ENCODE measurements around the gene TPD52L1.

The TPD52L1 gene

GRCh38 chr6:125285936-125286335 lies 132.4 kb downstream of the TPD52L1 start:
- Histone ChIP-seq H3K9me3 (ENCODE audit: control insufficient read depth, insufficient read depth, low read length) (no peaks in the 10 kb centered on the region), H3K9ac (ENCODE audit: low read depth, low read length) (no peak overlapping the region), H3K4me3 (ENCODE audit: low read depth, low read length) (no peak overlapping the region), H3K27me3 (ENCODE audit: control insufficient read depth, insufficient read depth, low read length) (no peaks in the 10 kb centered on the region), H3K4me1 (ENCODE audit: control insufficient read depth, insufficient read depth, low read length) (no peaks in the 10 kb centered on the region), H3K36me3 (ENCODE audit: control insufficient read depth, insufficient read depth, low read length) (no peaks in the 10 kb centered on the region)

DNA sequence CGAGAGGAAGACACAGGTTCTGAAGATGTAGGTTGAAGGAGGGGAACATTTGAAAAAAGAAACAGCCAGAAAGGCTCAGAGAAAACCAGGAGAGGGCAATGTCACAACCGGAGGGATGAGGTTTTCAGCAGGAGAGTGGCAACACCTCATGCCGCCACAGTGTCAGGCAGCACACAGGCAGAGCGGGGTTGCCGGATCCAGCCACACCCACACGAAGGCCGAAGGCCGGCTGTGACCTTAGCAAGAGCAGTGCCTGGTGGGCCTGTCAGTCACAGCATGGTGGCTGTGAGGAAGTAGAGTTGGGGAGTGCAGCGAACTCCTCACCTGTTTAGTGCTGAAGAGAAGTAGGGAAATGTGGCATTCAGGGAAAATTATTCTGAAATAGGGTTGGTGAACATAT lies 134.1 kb downstream of the TPD52L1 start:
- Histone ChIP-seq H3K9me3 (ENCODE audit: control insufficient read depth, insufficient read depth, low read length) (no peaks in the 10 kb centered on the region), H3K9ac (ENCODE audit: low read depth, low read length) (no peak overlapping the region), H3K4me3 (ENCODE audit: low read depth, low read length) (no peak overlapping the region), H3K27me3 (ENCODE audit: control insufficient read depth, insufficient read depth, low read length) (no peaks in the 10 kb centered on the region), H3K36me3 (ENCODE audit: control insufficient read depth, insufficient read depth, low read length) (no peaks in the 10 kb centered on the region), H3K4me1 (ENCODE audit: control insufficient read depth, insufficient read depth, low read length) (no peaks in the 10 kb centered on the region)

DNA sequence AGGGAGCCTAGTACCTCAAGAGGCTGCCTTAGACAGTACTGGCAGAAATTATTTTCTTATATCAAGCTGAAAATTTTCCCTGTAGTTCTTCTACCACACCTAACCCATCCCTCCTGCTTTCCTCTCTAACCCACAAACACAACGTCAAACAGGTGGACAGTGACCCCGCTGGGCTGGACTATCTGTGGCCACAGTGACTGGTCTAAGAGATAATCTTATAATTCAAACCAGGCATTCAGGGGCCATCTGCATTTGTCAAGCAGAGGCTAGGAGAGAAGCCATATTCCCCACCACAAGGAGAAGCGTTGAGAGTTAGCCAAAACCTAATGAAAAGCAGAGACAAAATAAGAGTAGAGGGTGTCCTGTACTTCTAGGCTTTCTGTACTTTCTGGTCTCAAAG lies 140.0 kb downstream of the TPD52L1 start:
- H3K4me1 ChIP-seq (ENCODE audit: control insufficient read depth, insufficient read depth, low read length) = no peaks in the 10 kb centered on the region
- H3K4me3 ChIP-seq (ENCODE audit: low read depth, low read length) = no peak overlapping the region
- no peak overlapping the region for H3K9ac ChIP-seq (ENCODE audit: low read depth, low read length)
- H3K27me3 ChIP-seq (ENCODE audit: control insufficient read depth, insufficient read depth, low read length) = no peaks in the 10 kb centered on the region
- no peaks in the 10 kb centered on the region for H3K9me3 ChIP-seq (ENCODE audit: control insufficient read depth, insufficient read depth, low read length)
- H3K36me3 ChIP-seq (ENCODE audit: control insufficient read depth, insufficient read depth, low read length) = peaks cover 5% of the 10 kb centered on the region

- Histone ChIP-seq H3K27me3 (ENCODE audit: control insufficient read depth, insufficient read depth, low read length) (no peaks in the 10 kb centered on the region), H3K36me3 (ENCODE audit: control insufficient read depth, insufficient read depth, low read length) (peaks cover 5% of the 10 kb centered on the region), H3K9ac (ENCODE audit: low read depth, low read length) (no peak overlapping the region), H3K9me3 (ENCODE audit: control insufficient read depth, insufficient read depth, low read length) (no peaks in the 10 kb centered on the region), H3K4me3 (ENCODE audit: low read depth, low read length) (no peak overlapping the region), H3K4me1 (ENCODE audit: control insufficient read depth, insufficient read depth, low read length) (no peaks in the 10 kb centered on the region)
Observed at GRCh38 chr6:125294036-125294435, 140.5 kb downstream of the TPD52L1 start.

DNA sequence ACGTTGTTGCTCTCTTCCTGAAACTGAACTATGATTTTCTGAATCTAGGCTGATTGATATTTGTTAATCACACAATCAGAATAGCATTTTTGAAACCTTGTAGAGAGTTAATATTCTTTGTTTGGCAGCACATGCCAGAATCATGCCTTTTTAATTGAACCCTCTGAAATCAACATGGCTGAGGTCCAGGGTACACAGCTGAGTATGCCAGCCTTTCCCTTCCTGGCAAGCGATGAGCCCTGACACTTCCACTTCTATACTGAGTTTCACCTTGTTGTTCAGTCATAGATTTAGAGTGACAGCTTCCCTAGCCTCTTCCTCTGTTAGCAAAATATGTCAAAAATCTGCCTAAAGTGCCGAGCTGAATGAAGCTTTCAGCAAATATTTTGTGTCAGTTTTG lies 141.4 kb downstream of the TPD52L1 start:
- Histone ChIP-seq H3K4me3 (ENCODE audit: low read depth, low read length) (no peak overlapping the region), H3K9ac (ENCODE audit: low read depth, low read length) (no peak overlapping the region), H3K9me3 (ENCODE audit: control insufficient read depth, insufficient read depth, low read length) (no peaks in the 10 kb centered on the region), H3K4me1 (ENCODE audit: control insufficient read depth, insufficient read depth, low read length) (no peaks in the 10 kb centered on the region), H3K36me3 (ENCODE audit: control insufficient read depth, insufficient read depth, low read length) (peaks cover 5% of the 10 kb centered on the region), H3K27me3 (ENCODE audit: control insufficient read depth, insufficient read depth, low read length) (no peaks in the 10 kb centered on the region)

- Histone ChIP-seq H3K36me3 (ENCODE audit: control insufficient read depth, insufficient read depth, low read length) (peaks cover 5% of the 10 kb centered on the region), H3K4me3 (ENCODE audit: low read depth, low read length) (no peak overlapping the region), H3K9ac (ENCODE audit: low read depth, low read length) (no peak overlapping the region), H3K4me1 (ENCODE audit: control insufficient read depth, insufficient read depth, low read length) (no peaks in the 10 kb centered on the region), H3K27me3 (ENCODE audit: control insufficient read depth, insufficient read depth, low read length) (no peaks in the 10 kb centered on the region), H3K9me3 (ENCODE audit: control insufficient read depth, insufficient read depth, low read length) (no peaks in the 10 kb centered on the region)
Observed at GRCh38 chr6:125296471-125296870, 142.9 kb downstream of the TPD52L1 start.

DNA sequence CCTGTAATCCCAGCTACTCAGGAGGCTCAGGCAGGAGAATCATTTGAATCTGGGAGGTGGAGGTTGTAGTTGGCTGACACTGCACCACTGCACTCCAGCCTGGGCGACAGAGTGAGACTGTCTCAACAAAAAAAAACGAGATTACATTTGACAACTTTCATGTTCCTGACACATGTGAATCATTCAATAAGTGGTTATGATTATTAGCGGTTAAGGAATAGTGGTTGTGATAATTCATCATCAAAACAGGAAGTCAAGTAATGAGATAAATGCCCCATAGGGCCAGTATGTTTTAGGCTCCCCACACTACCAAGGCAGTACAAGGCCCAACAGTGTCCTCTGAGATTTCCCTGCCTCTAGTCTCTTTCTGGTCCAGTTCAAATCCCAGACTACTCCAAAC lies 145.7 kb downstream of the TPD52L1 start:
- H3K9ac ChIP-seq (ENCODE audit: low read depth, low read length) = no peak overlapping the region
- H3K36me3 ChIP-seq (ENCODE audit: control insufficient read depth, insufficient read depth, low read length) = peaks cover 5% of the 10 kb centered on the region
- no peaks in the 10 kb centered on the region for H3K27me3 ChIP-seq (ENCODE audit: control insufficient read depth, insufficient read depth, low read length)

DNA sequence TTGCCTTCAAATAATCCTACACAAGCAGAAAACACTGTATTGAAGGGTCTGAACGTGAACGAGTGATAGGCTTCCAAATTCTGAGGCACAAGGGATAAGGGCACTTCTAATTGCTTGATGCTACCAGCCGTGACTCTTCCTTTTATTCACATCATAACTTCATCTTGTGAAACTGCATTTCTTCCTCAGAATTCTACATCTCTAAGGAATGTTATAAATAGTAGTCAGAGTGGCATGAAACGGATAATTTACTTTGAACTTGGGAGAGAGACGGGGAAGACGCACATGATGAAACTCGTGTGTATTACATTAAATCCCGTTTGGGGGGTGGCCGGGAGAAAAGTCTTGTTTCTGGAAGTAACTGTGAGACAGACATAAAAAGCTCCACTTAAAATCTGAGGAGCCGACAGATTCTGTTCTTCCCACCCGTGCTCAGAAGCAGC lies 147.4 kb downstream of the TPD52L1 start:
- peak overlapping the region; percentile 73 for H3K4me3 ChIP-seq (ENCODE audit: low read depth, low read length)
- peaks cover 5% of the 10 kb centered on the region for H3K36me3 ChIP-seq (ENCODE audit: control insufficient read depth, insufficient read depth, low read length)
- peak overlapping the region; percentile 90 for H3K9ac ChIP-seq (ENCODE audit: low read depth, low read length)

More for the DNA sequence above, 145.7 kb downstream of the TPD52L1 start:
- Histone ChIP-seq H3K4me1 (ENCODE audit: control insufficient read depth, insufficient read depth, low read length) (no peaks in the 10 kb centered on the region), H3K4me3 (ENCODE audit: low read depth, low read length) (no peak overlapping the region), H3K9me3 (ENCODE audit: control insufficient read depth, insufficient read depth, low read length) (no peaks in the 10 kb centered on the region)

DNA sequence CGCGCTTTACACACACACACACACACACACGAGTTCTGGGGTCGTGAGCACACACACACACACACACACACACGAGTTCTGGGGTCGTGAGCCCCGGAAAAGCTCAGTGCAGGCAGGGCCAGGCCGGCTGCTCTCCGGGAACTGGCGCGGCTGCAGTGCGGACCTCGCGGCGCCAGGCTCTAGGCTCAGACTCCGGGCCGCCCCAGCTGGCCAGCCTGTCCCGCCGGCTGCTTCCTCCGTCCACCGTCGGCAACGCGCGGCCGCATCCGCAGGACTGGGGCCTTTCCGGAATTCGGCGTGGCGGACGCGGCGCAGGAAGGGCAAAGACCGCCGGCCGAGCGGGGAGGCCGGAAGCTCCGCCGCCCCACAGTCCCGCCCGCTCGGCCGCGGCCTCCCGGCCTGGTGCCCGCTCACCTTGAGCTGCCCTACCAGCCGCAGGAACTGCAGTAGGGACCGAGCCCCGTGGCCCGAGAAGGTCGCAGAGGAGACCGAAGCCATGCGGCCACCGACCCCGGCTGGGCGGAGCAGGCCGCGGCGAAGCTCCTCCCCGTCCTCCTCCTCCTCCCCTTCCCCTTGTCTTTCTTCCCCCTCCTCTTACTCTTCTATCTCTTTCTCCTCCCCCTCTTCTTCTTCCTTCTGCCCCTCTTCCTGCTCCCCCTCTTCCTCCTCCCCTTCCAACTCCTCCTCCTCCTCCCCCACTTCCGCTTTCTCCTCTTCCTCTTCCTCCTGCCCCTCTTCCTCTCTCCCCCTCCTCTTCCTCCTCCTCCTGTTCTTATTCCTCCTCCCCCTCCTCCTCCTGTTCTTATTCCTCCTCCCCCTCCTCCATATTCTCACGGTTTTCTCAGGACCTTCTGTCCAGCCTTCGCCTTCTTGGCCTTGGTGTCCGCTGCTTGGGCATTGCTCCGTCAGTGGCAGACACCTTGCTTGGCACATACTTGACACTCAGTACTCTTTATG lies 148.1 kb downstream of the TPD52L1 start, which contains the start of gene HDDC2:
TSS of gene HDDC2 (minus strand) at position 533 of the 957 bp plus-strand sequence. CDS start at position 498, 35 bp downstream.
- Histone ChIP-seq H3K4me1 (ENCODE audit: control insufficient read depth, insufficient read depth, low read length) (no peaks in the 10 kb centered on the region), H3K4me3 (ENCODE audit: low read depth, low read length) (peak within 1 kb of the TSS; percentile 73), H3K9me3 (ENCODE audit: control insufficient read depth, insufficient read depth, low read length) (no peaks in the 10 kb centered on the region), H3K27me3 (ENCODE audit: control insufficient read depth, insufficient read depth, low read length) (no peaks in the 10 kb centered on the region), H3K9ac (ENCODE audit: low read depth, low read length) (peak within 1 kb of the TSS; percentile 90), H3K36me3 (ENCODE audit: control insufficient read depth, insufficient read depth, low read length) (peaks cover 2% of the 10 kb centered on the region)

More for the DNA sequence above, 147.4 kb downstream of the TPD52L1 start:
- Histone ChIP-seq H3K9me3 (ENCODE audit: control insufficient read depth, insufficient read depth, low read length) (no peaks in the 10 kb centered on the region), H3K4me1 (ENCODE audit: control insufficient read depth, insufficient read depth, low read length) (no peaks in the 10 kb centered on the region), H3K27me3 (ENCODE audit: control insufficient read depth, insufficient read depth, low read length) (no peaks in the 10 kb centered on the region)

- H3K4me3 ChIP-seq (ENCODE audit: low read depth, low read length) = no peak overlapping the region
Observed at GRCh38 chr6:125302840-125303511, 149.4 kb downstream of the TPD52L1 start.

DNA sequence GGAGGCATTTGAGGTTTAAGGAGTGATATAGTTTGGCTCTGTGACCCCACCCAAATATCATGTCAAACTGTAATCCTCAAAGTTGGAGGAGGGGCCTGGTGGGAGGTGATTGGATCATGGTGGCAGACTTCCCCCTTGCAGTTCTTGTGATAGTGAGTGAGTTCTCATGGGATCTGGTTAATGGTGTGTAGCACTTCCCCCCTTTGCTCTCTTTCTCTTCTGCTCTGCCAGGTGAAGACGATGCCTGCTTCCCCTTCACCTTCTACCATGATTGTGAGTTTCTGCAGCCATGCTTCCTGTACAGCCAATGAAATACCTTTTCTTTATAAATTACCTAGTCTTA lies 149.9 kb downstream of the TPD52L1 start:
- no peaks in the 10 kb centered on the region for H3K36me3 ChIP-seq (ENCODE audit: control insufficient read depth, insufficient read depth, low read length)

More at GRCh38 chr6:125302840-125303511, 149.4 kb downstream of the TPD52L1 start:
- no peaks in the 10 kb centered on the region for H3K27me3 ChIP-seq (ENCODE audit: control insufficient read depth, insufficient read depth, low read length)
- H3K9me3 ChIP-seq (ENCODE audit: control insufficient read depth, insufficient read depth, low read length) = no peaks in the 10 kb centered on the region
- H3K4me1 ChIP-seq (ENCODE audit: control insufficient read depth, insufficient read depth, low read length) = no peaks in the 10 kb centered on the region
- no peak overlapping the region for H3K9ac ChIP-seq (ENCODE audit: low read depth, low read length)
- peaks cover 2% of the 10 kb centered on the region for H3K36me3 ChIP-seq (ENCODE audit: control insufficient read depth, insufficient read depth, low read length)

More for the DNA sequence above, 149.9 kb downstream of the TPD52L1 start:
- H3K4me1 ChIP-seq (ENCODE audit: control insufficient read depth, insufficient read depth, low read length) = no peaks in the 10 kb centered on the region
- no peaks in the 10 kb centered on the region for H3K9me3 ChIP-seq (ENCODE audit: control insufficient read depth, insufficient read depth, low read length)
- H3K4me3 ChIP-seq (ENCODE audit: low read depth, low read length) = no peak overlapping the region
- no peaks in the 10 kb centered on the region for H3K27me3 ChIP-seq (ENCODE audit: control insufficient read depth, insufficient read depth, low read length)
- no peak overlapping the region for H3K9ac ChIP-seq (ENCODE audit: low read depth, low read length)
